Inflammatory macrophage (primary cell): ENCODE measurements around the gene TUBB2B.

Source experiments
- DNase-seq, 2 donors: peaks; one replicate each; pipeline ENCODE4 v3.0.0-alpha.2; 2020 to 2022
- total RNA-seq, 18 experiments: gene quantifications; one replicate each; lab custom pipeline; 2026; ENCODE audit warnings: mixed read lengths in 6 of 18, inconsistent platforms in 2 of 18; lab: John Stamatoyannopoulos, UW

TUBB2B gene
- total RNA-seq: 0.16 to 4.2 (median 0.80) reads per million in 18 experiments

GRCh38 chr6:3227363-3228045 lies at the start of gene TUBB2B:
TUBB2B (minus strand) TSS chr6:3227653; CDS start chr6:3227543, 110 bp downstream.
- no peak for DNase-seq

GRCh38 chr6:3277251-3277650 lies 49.8 kb upstream of the TUBB2B start:
- no peak for DNase-seq

- no peak for DNase-seq
Observed at GRCh38 chr6:3276174-3277167, 49.0 kb upstream of the TUBB2B start.

- DNase-seq: no peak
Observed at GRCh38 chr6:3273707-3274521, 46.5 kb upstream of the TUBB2B start.

GRCh38 chr6:3272911-3273547 lies 45.6 kb upstream of the TUBB2B start:
- no peak for DNase-seq

- DNase-seq: no peak
Observed at GRCh38 chr6:3271756-3272155, 44.3 kb upstream of the TUBB2B start.

- no peak for DNase-seq
Observed at GRCh38 chr6:3270258-3270657, 42.8 kb upstream of the TUBB2B start.

- DNase-seq: no peak
Observed at GRCh38 chr6:3269281-3269975, 42.0 kb upstream of the TUBB2B start.

- DNase-seq: no peak
Observed at GRCh38 chr6:3268680-3269079, 41.2 kb upstream of the TUBB2B start.

GRCh38 chr6:3267162-3267561 lies 39.7 kb upstream of the TUBB2B start:
- no peak for DNase-seq

GRCh38 chr6:3266170-3266569 lies 38.7 kb upstream of the TUBB2B start:
- no peak for DNase-seq

- no peak for DNase-seq
Observed at GRCh38 chr6:3265671-3266070, 38.2 kb upstream of the TUBB2B start.

- DNase-seq: no peak
Observed at GRCh38 chr6:3264356-3264755, 36.9 kb upstream of the TUBB2B start.

- DNase-seq: no peak
Observed at GRCh38 chr6:3263096-3263495, 35.6 kb upstream of the TUBB2B start.

GRCh38 chr6:3261921-3262320 lies 34.5 kb upstream of the TUBB2B start:
- DNase-seq: peak in 1 of 2 donors; percentile 34

- no peak for DNase-seq
Observed at GRCh38 chr6:3261518-3261820, 34.0 kb upstream of the TUBB2B start.

GRCh38 chr6:3260772-3261517 lies 33.5 kb upstream of the TUBB2B start:
- DNase-seq: no peak

GRCh38 chr6:3260296-3260695 lies 32.8 kb upstream of the TUBB2B start:
- DNase-seq: no peak

GRCh38 chr6:3259491-3259958 lies 32.1 kb upstream of the TUBB2B start:
- peak; percentile 39 to 45 for DNase-seq

GRCh38 chr6:3258720-3259490 lies 31.5 kb upstream of the TUBB2B start, which contains the start of gene PSMG4:
PSMG4 (plus strand) TSS chr6:3258947; CDS start chr6:3259023, 76 bp downstream.
- DNase-seq: peak; percentile 90
